ENCODE measurements around the gene CTNNBIP1.
"Not testable (repeated sequence)": the region's sequence is repeated elsewhere in the genome, so short reads cannot be mapped to it uniquely, and the experiment has no call there.

Gene CTNNBIP1

GRCh38 chr1:9917495-9917894, 7.4 kb upstream of the CTNNBIP1 start:
- not testable (repeated sequence) for H3K23ac ChIP-seq (ENCODE audit: low read length); H3K79me1 ChIP-seq (ENCODE audit: low read length); H3K27ac ChIP-seq (ENCODE audit: low read depth, low read length); H2BK120ac ChIP-seq (ENCODE audit: low read depth, low read length); DNase-seq; H3K79me2 ChIP-seq (ENCODE audit: control insufficient read depth, insufficient read depth, low read length); H2BK5ac ChIP-seq (ENCODE audit: low read length); H3K18ac ChIP-seq (ENCODE audit: low read length); H3K9ac ChIP-seq (ENCODE audit: low read length); H3K4me1 ChIP-seq (ENCODE audit: control insufficient read depth, low read depth, low read length); H2BK15ac ChIP-seq (replicated peaks; ENCODE audit: low read depth); H2AK5ac ChIP-seq (ENCODE audit: low read length); H3K4me3 ChIP-seq (ENCODE audit: low read length); H3K27me3 ChIP-seq (ENCODE audit: insufficient read depth, low read length, poor library complexity); H3K4me2 ChIP-seq (ENCODE audit: low read length); H3K56ac ChIP-seq (ENCODE audit: low read length); H4K8ac ChIP-seq (ENCODE audit: low read depth, low read length); H4K5ac ChIP-seq (ENCODE audit: low read length); H3K36me3 ChIP-seq (ENCODE audit: control insufficient read depth, insufficient read depth, low read length); H3K4ac ChIP-seq (ENCODE audit: low read depth, low read length)
- WGBS (ENCODE audit: extremely low coverage, insufficient coverage, low lambda C conversion rate): no CpG with 5 or more reads among the region's 3 CpGs

DNA sequence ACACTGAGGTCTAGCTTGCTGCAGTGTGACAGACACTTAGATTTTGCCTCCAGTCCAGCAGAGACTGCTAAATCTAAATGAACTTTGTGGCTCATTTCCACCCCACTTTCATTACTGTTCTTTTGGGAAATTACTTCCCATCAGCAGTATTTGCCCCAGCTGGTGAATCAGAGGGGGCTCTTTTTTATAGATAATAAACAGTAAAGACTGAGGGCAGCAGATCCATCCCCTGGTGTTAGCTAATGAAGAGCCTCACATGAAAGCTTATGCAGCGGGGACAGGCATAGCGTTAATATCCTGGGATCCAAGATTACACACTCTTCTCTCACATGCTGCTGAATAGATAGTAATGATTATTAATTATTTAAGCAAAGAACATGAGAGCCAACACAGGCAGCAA, 6.4 kb upstream of the CTNNBIP1 start:
- no peak overlapping the region for H3K23ac ChIP-seq (ENCODE audit: low read length)
- no peaks in the 10 kb centered on the region for H3K79me2 ChIP-seq (ENCODE audit: control insufficient read depth, insufficient read depth, low read length)
- H3K79me1 ChIP-seq (ENCODE audit: low read length): no peaks in the 10 kb centered on the region
- H3K4me2 ChIP-seq (ENCODE audit: low read length): no peak overlapping the region
- H2BK5ac ChIP-seq (ENCODE audit: low read length): no peak overlapping the region
- no peak overlapping the region for H3K9ac ChIP-seq (ENCODE audit: low read length)
- H2AK5ac ChIP-seq (ENCODE audit: low read length): no peak overlapping the region
- no peak overlapping the region for H3K27ac ChIP-seq (ENCODE audit: low read depth, low read length)
- H4K5ac ChIP-seq (ENCODE audit: low read length): no peak overlapping the region
- WGBS (ENCODE audit: extremely low coverage, insufficient coverage, low lambda C conversion rate): no CpG with 5 or more reads among the region's 2 CpGs
- no peak overlapping the region for H3K56ac ChIP-seq (ENCODE audit: low read length)
- no peak overlapping the region for H3K18ac ChIP-seq (ENCODE audit: low read length)
- peak overlapping the region; percentile 28 for H4K8ac ChIP-seq (ENCODE audit: low read depth, low read length)
- no peaks in the 10 kb centered on the region for H3K4me1 ChIP-seq (ENCODE audit: control insufficient read depth, low read depth, low read length)
- H3K4ac ChIP-seq (ENCODE audit: low read depth, low read length): no peak overlapping the region
- no peak for DNase-seq
- H2BK15ac ChIP-seq (replicated peaks; ENCODE audit: low read depth): no peak overlapping the region
- H3K36me3 ChIP-seq (ENCODE audit: control insufficient read depth, insufficient read depth, low read length): no peaks in the 10 kb centered on the region
- H2BK120ac ChIP-seq (ENCODE audit: low read depth, low read length): no peak overlapping the region
- H3K27me3 ChIP-seq (ENCODE audit: insufficient read depth, low read length, poor library complexity): no peaks in the 10 kb centered on the region
- no peak overlapping the region for H3K4me3 ChIP-seq (ENCODE audit: low read length)

DNA sequence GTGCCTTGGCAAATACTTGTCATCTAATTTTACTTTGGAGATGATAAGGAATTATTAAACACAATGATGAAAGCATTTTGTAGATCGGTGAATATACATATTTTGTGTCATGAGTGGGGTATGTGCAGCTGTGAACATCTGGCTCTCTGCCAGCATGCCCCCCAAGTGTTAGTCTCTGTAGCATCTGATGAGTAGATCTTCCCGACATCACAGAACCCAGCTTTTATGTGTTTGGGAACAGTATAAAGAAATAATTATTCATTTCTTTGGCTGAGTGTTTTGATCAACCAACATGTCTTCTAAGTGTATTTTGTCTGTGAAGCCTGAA, 4.5 kb upstream of the CTNNBIP1 start:
- no peaks in the 10 kb centered on the region for H3K4me1 ChIP-seq (ENCODE audit: control insufficient read depth, low read depth, low read length)
- H2BK15ac ChIP-seq (replicated peaks; ENCODE audit: low read depth): no peak overlapping the region
- H4K5ac ChIP-seq (ENCODE audit: low read length): no peak overlapping the region
- no peak overlapping the region for H3K27ac ChIP-seq (ENCODE audit: low read depth, low read length)
- H2AK5ac ChIP-seq (ENCODE audit: low read length): no peak overlapping the region
- no peak overlapping the region for H3K4me3 ChIP-seq (ENCODE audit: low read length)
- no peak overlapping the region for H3K4me2 ChIP-seq (ENCODE audit: low read length)
- H3K36me3 ChIP-seq (ENCODE audit: control insufficient read depth, insufficient read depth, low read length): no peaks in the 10 kb centered on the region
- H3K23ac ChIP-seq (ENCODE audit: low read length): no peak overlapping the region
- H2BK5ac ChIP-seq (ENCODE audit: low read length): no peak overlapping the region
- WGBS (ENCODE audit: extremely low coverage, insufficient coverage, low lambda C conversion rate): no CpG with 5 or more reads among the region's 2 CpGs
- H3K79me1 ChIP-seq (ENCODE audit: low read length): peaks cover under 1% of the 10 kb centered on the region
- no peaks in the 10 kb centered on the region for H3K27me3 ChIP-seq (ENCODE audit: insufficient read depth, low read length, poor library complexity)
- no peak for DNase-seq
- no peak overlapping the region for H4K8ac ChIP-seq (ENCODE audit: low read depth, low read length)
- H3K18ac ChIP-seq (ENCODE audit: low read length): no peak overlapping the region
- no peak overlapping the region for H3K4ac ChIP-seq (ENCODE audit: low read depth, low read length)
- no peak overlapping the region for H3K9ac ChIP-seq (ENCODE audit: low read length)
- H3K79me2 ChIP-seq (ENCODE audit: control insufficient read depth, insufficient read depth, low read length): no peaks in the 10 kb centered on the region
- H3K56ac ChIP-seq (ENCODE audit: low read length): no peak overlapping the region
- no peak overlapping the region for H2BK120ac ChIP-seq (ENCODE audit: low read depth, low read length)

GRCh38 chr1:9912264-9912936, 2.3 kb upstream of the CTNNBIP1 start:
- Histone ChIP-seq H3K4me3 (ENCODE audit: low read length) (no peak overlapping the region), H3K9ac (ENCODE audit: low read length) (no peak overlapping the region), H4K5ac (ENCODE audit: low read length) (no peak overlapping the region), H3K56ac (ENCODE audit: low read length) (peak overlapping the region; percentile 12), H3K36me3 (ENCODE audit: control insufficient read depth, insufficient read depth, low read length) (no peaks in the 10 kb centered on the region), H3K23ac (ENCODE audit: low read length) (no peak overlapping the region), H2BK120ac (ENCODE audit: low read depth, low read length) (no peak overlapping the region), H3K18ac (ENCODE audit: low read length) (no peak overlapping the region), H4K8ac (ENCODE audit: low read depth, low read length) (no peak overlapping the region), H3K79me2 (ENCODE audit: control insufficient read depth, insufficient read depth, low read length) (peaks cover 4% of the 10 kb centered on the region), H3K27me3 (ENCODE audit: insufficient read depth, low read length, poor library complexity) (no peaks in the 10 kb centered on the region), H3K4me2 (ENCODE audit: low read length) (no peak overlapping the region), H3K27ac (ENCODE audit: low read depth, low read length) (peak overlapping the region; percentile 10), H2BK5ac (ENCODE audit: low read length) (no peak overlapping the region), H3K4ac (ENCODE audit: low read depth, low read length) (no peak overlapping the region), H3K4me1 (ENCODE audit: control insufficient read depth, low read depth, low read length) (no peaks in the 10 kb centered on the region), H2BK15ac (replicated peaks; ENCODE audit: low read depth) (no peak overlapping the region), H3K79me1 (ENCODE audit: low read length) (peaks cover 6% of the 10 kb centered on the region), H2AK5ac (ENCODE audit: low read length) (peak overlapping the region; percentile 23)
- DNase-seq: no peak
- no CpG with 5 or more reads among the region's 12 CpGs for WGBS (ENCODE audit: extremely low coverage, insufficient coverage, low lambda C conversion rate)

- H3K79me2 ChIP-seq (ENCODE audit: control insufficient read depth, insufficient read depth, low read length): peaks cover 4% of the 10 kb centered on the region
- DNase-seq: peak; percentile 99
- no CpG with 5 or more reads among the region's 45 CpGs for WGBS (ENCODE audit: extremely low coverage, insufficient coverage, low lambda C conversion rate)
- H2BK5ac ChIP-seq (ENCODE audit: low read length): peak overlapping the region; percentile 77
- no peak overlapping the region for H4K5ac ChIP-seq (ENCODE audit: low read length)
- H3K27ac ChIP-seq (ENCODE audit: low read depth, low read length): peak overlapping the region; percentile 91
- H3K4me2 ChIP-seq (ENCODE audit: low read length): peak overlapping the region; percentile 45
- no peaks in the 10 kb centered on the region for H3K4me1 ChIP-seq (ENCODE audit: control insufficient read depth, low read depth, low read length)
- peak overlapping the region; percentile 45 for H3K4me3 ChIP-seq (ENCODE audit: low read length)
- H2BK15ac ChIP-seq (replicated peaks; ENCODE audit: low read depth): no peak overlapping the region
- peaks cover 6% of the 10 kb centered on the region for H3K79me1 ChIP-seq (ENCODE audit: low read length)
- H3K27me3 ChIP-seq (ENCODE audit: insufficient read depth, low read length, poor library complexity): no peaks in the 10 kb centered on the region
- H3K4ac ChIP-seq (ENCODE audit: low read depth, low read length): peak overlapping the region; percentile 82
- no peaks in the 10 kb centered on the region for H3K36me3 ChIP-seq (ENCODE audit: control insufficient read depth, insufficient read depth, low read length)
- H3K23ac ChIP-seq (ENCODE audit: low read length): no peak overlapping the region
- H3K9ac ChIP-seq (ENCODE audit: low read length): peak overlapping the region; percentile 68
- peak overlapping the region; percentile 78 for H3K56ac ChIP-seq (ENCODE audit: low read length)
- H3K18ac ChIP-seq (ENCODE audit: low read length): peak overlapping the region; percentile 95
- peak overlapping the region; percentile 15 for H2BK120ac ChIP-seq (ENCODE audit: low read depth, low read length)
- H4K8ac ChIP-seq (ENCODE audit: low read depth, low read length): no peak overlapping the region
- H2AK5ac ChIP-seq (ENCODE audit: low read length): no peak overlapping the region
Observed at GRCh38 chr1:9910423-9911178, 532 bp upstream of the CTNNBIP1 start.
